ENCODE measurements around the gene CNTN4. TPM values are rescaled to one million over a fixed set of nuclear protein-coding genes. Genes with fewer than 3 reads are reported as not detected.

The CNTN4 gene
- total RNA-seq, 1 donor from 2014 or later: 0.79 TPM

- DNase-seq (ENCODE audit: low read depth) (no peak), FAIRE-seq (no peak)
- H3K27me3 ChIP-seq (ENCODE audit: control insufficient read depth, insufficient read depth, low read length): no peaks in the 10 kb centered on the region
- no peaks in the 10 kb centered on the region for H3K36me3 ChIP-seq (ENCODE audit: control insufficient read depth, insufficient read depth, low read length)
- H3K4me3 ChIP-seq (ENCODE audit: low read depth, low read length): no peak overlapping the region
- no peak for TF ChIP-seq CTCF (IDR thresholded peaks at IDR 0.05; ENCODE audit: insufficient read depth, low read length, severe bottlenecking)
Measured at GRCh38 chr3:2547049-2547448, 448.4 kb downstream of the CNTN4 start.

GRCh38 chr3:2554656-2555055 lies 456.0 kb downstream of the CNTN4 start:
- TF ChIP-seq CTCF (IDR thresholded peaks at IDR 0.05; ENCODE audit: insufficient read depth, low read length, severe bottlenecking): no peak
- no peaks in the 10 kb centered on the region for H3K36me3 ChIP-seq (ENCODE audit: control insufficient read depth, insufficient read depth, low read length)
- no peak for DNase-seq (ENCODE audit: low read depth)
- no peaks in the 10 kb centered on the region for H3K27me3 ChIP-seq (ENCODE audit: control insufficient read depth, insufficient read depth, low read length)
- no peak for FAIRE-seq
- no peak overlapping the region for H3K4me3 ChIP-seq (ENCODE audit: low read depth, low read length)

GRCh38 chr3:2558796-2559195 lies 460.1 kb downstream of the CNTN4 start:
- no peak for DNase-seq (ENCODE audit: low read depth)
- Histone ChIP-seq H3K4me3 (ENCODE audit: low read depth, low read length) (no peak overlapping the region), H3K27me3 (ENCODE audit: control insufficient read depth, insufficient read depth, low read length) (no peaks in the 10 kb centered on the region), H3K36me3 (ENCODE audit: control insufficient read depth, insufficient read depth, low read length) (no peaks in the 10 kb centered on the region)
- FAIRE-seq: no peak
- TF ChIP-seq CTCF (IDR thresholded peaks at IDR 0.05; ENCODE audit: insufficient read depth, low read length, severe bottlenecking): no peak

GRCh38 chr3:2567451-2567850 lies 468.8 kb downstream of the CNTN4 start:
- DNase-seq (ENCODE audit: low read depth): no peak
- no peak for FAIRE-seq
- Histone ChIP-seq H3K36me3 (ENCODE audit: control insufficient read depth, insufficient read depth, low read length) (no peaks in the 10 kb centered on the region), H3K27me3 (ENCODE audit: control insufficient read depth, insufficient read depth, low read length) (no peaks in the 10 kb centered on the region), H3K4me3 (ENCODE audit: low read depth, low read length) (no peak overlapping the region)
- TF ChIP-seq CTCF (IDR thresholded peaks at IDR 0.05; ENCODE audit: insufficient read depth, low read length, severe bottlenecking): no peak

GRCh38 chr3:2568156-2568555 lies 469.5 kb downstream of the CNTN4 start:
- Histone ChIP-seq H3K4me3 (ENCODE audit: low read depth, low read length) (no peak overlapping the region), H3K27me3 (ENCODE audit: control insufficient read depth, insufficient read depth, low read length) (no peaks in the 10 kb centered on the region), H3K36me3 (ENCODE audit: control insufficient read depth, insufficient read depth, low read length) (no peaks in the 10 kb centered on the region)
- TF ChIP-seq CTCF (IDR thresholded peaks at IDR 0.05; ENCODE audit: insufficient read depth, low read length, severe bottlenecking): no peak
- no peak for FAIRE-seq
- DNase-seq (ENCODE audit: low read depth): no peak

GRCh38 chr3:2568929-2569328 lies 470.3 kb downstream of the CNTN4 start:
- Histone ChIP-seq H3K36me3 (ENCODE audit: control insufficient read depth, insufficient read depth, low read length) (no peaks in the 10 kb centered on the region), H3K27me3 (ENCODE audit: control insufficient read depth, insufficient read depth, low read length) (no peaks in the 10 kb centered on the region), H3K4me3 (ENCODE audit: low read depth, low read length) (no peak overlapping the region)
- no peak for TF ChIP-seq CTCF (IDR thresholded peaks at IDR 0.05; ENCODE audit: insufficient read depth, low read length, severe bottlenecking)
- DNase-seq (ENCODE audit: low read depth) (no peak), FAIRE-seq (no peak)

Data from bronchial epithelial cell (primary cell).